NCI-H524 treated with DMSO at 0.1 percent for 48 hours (cell line): ENCODE measurements around the gene TSTD1.

Experiments
- DNase-seq: peaks from one replicate; lab custom pipeline; 2025; lab: John Stamatoyannopoulos, UW

Gene TSTD1

GRCh38 chr1:161038523-161039153 is at the start of gene TSTD1:
TSS of gene TSTD1 (minus strand) at chr1:161038964. CDS start at chr1:161038889, 75 bp downstream.
- DNase-seq = peak; percentile 23

- DNase-seq = no peak
Measured at GRCh38 chr1:161086457-161086856, 47.7 kb upstream of the TSTD1 start.

- no peak for DNase-seq
Measured at GRCh38 chr1:161085165-161085564, 46.4 kb upstream of the TSTD1 start.

- DNase-seq = no peak
Measured at GRCh38 chr1:161084597-161084988, 45.8 kb upstream of the TSTD1 start.

- no peak for DNase-seq
Measured at GRCh38 chr1:161083748-161084596, 45.2 kb upstream of the TSTD1 start.

GRCh38 chr1:161082996-161083747 is 44.4 kb upstream of the TSTD1 start:
- no peak for DNase-seq

GRCh38 chr1:161082483-161082882 is 43.7 kb upstream of the TSTD1 start:
- DNase-seq = no peak

GRCh38 chr1:161081519-161081918 is 42.8 kb upstream of the TSTD1 start:
- no peak for DNase-seq

- no peak for DNase-seq
Measured at GRCh38 chr1:161080441-161081405, 42.0 kb upstream of the TSTD1 start.

- DNase-seq = no peak
Measured at GRCh38 chr1:161079436-161080110, 40.8 kb upstream of the TSTD1 start.

- no peak for DNase-seq
Measured at GRCh38 chr1:161077426-161077825, 38.7 kb upstream of the TSTD1 start.

- DNase-seq = no peak
Measured at GRCh38 chr1:161076410-161076809, 37.6 kb upstream of the TSTD1 start.

GRCh38 chr1:161074676-161075368 is 36.1 kb upstream of the TSTD1 start:
- DNase-seq = no peak

- DNase-seq = no peak
Measured at GRCh38 chr1:161073474-161074121, 34.8 kb upstream of the TSTD1 start.

- no peak for DNase-seq
Measured at GRCh38 chr1:161072751-161073449, 34.1 kb upstream of the TSTD1 start.

- DNase-seq = no peak
Measured at GRCh38 chr1:161071886-161072371, 33.2 kb upstream of the TSTD1 start.

- DNase-seq = no peak
Measured at GRCh38 chr1:161070761-161071160, 32.0 kb upstream of the TSTD1 start.

- DNase-seq = no peak
Measured at GRCh38 chr1:161069731-161070270, 31.0 kb upstream of the TSTD1 start, which contains the start of gene ARHGAP30. TSS of gene ARHGAP30 (minus strand) at chr1:161069891. CDS start at chr1:161069624, 267 bp downstream.

- DNase-seq = no peak
Measured at GRCh38 chr1:161069241-161069640, 30.5 kb upstream of the TSTD1 start.
